Esophagus squamous epithelium (tissue), 5 donors: Measurements from ENCODE around the gene GEMIN4. TPM values are rescaled to one million over a fixed set of nuclear protein-coding genes. Genes with fewer than 3 reads are reported as not detected.

ENCODE experiments used
- DNase-seq: peaks from one replicate; lab custom pipeline; 2025; lab: John Stamatoyannopoulos, UW
- H3K27ac ChIP-seq, 4 donors: fragments of 200-600 bp; sonication (generic); one replicate each; pipeline ENCODE4 v1.5.1; 2016 to 2019; ENCODE audit warnings: mild to moderate bottlenecking in 1 of 4
- H3K27me3 ChIP-seq, 4 donors: fragments of 200-600 bp; sonication (generic); 1 replicate in 3 of 4; 2 replicates in 1 of 4; pipeline versions ENCODE4 v1.5.1 to v1.6.0; 2017 to 2021; ENCODE audit warnings: antibody characterized with exemption in 1 of 4
- H3K36me3 ChIP-seq, 3 donors: fragments of 200-600 bp; sonication (generic); one replicate each; pipeline ENCODE4 v1.5.1; 2016 to 2019
- H3K4me1 ChIP-seq, 3 donors: fragments of 200-600 bp; sonication (generic); one replicate each; pipeline ENCODE4 v1.5.1; 2017 to 2019
- H3K4me3 ChIP-seq, 4 donors: fragments of 200-600 bp; sonication (generic); 1 replicate in 3 of 4; 2 replicates in 1 of 4; pipeline ENCODE4 v1.5.1; 2016 to 2019; ENCODE audit warnings: mild to moderate bottlenecking in 2 of 4, moderate library complexity in 1 of 4
- H3K9me3 ChIP-seq, 3 donors: fragments of 200-600 bp; sonication (generic); one replicate each; pipeline ENCODE4 v1.5.1; 2016 to 2019
- POLR2A ChIP-seq, 4 donors: fragments of 450-650 bp; IDR thresholded peaks; one replicate each; pipeline ENCODE4 v1.6.1; 2017; ENCODE audit warnings: antibody characterized with exemption in 4 of 4, mild to moderate bottlenecking in 4 of 4, moderate library complexity in 3 of 4
- WGBS, 2 donors: methylation state at CpG; one replicate each; pipeline ENCODE4 v1.1.5; 2018; 5-methylcytosine and 5-hydroxymethylcytosine counted together
- intact Hi-C: fragments of 100-400 bp; cut with DNase I; formaldehyde crosslinking; loops from one replicate; pipeline ENCODE4 v1.15.0; 2022
- total RNA-seq, 4 donors: library from RNA; depleted of rRNA; stranded (reverse); fragments of >200 nt; gene quantifications; one replicate each; pipeline ENCODE4 v1.1.0, GENCODE V29; 2016
- TF ChIP-seq, protein P1 (sequence below), 6 experiments: fragments of 450-650 bp in 4 of 6; fragments of 200-600 bp in 2 of 6; sonication (generic) in 2 of 6; IDR thresholded peaks; one replicate each; pipeline ENCODE4 v1.5.1; 2016 to 2019; ENCODE audit warnings: antibody characterized with exemption in 6 of 6, mild to moderate bottlenecking in 4 of 6, moderate library complexity in 4 of 6
- donor health status: DM: yes; HTN: yes; CAD: no.

The GEMIN4 gene
- total RNA-seq, 4 donors from 2014 or later, result 16.6 to 33.0 (median 20.1) TPM

DNA sequence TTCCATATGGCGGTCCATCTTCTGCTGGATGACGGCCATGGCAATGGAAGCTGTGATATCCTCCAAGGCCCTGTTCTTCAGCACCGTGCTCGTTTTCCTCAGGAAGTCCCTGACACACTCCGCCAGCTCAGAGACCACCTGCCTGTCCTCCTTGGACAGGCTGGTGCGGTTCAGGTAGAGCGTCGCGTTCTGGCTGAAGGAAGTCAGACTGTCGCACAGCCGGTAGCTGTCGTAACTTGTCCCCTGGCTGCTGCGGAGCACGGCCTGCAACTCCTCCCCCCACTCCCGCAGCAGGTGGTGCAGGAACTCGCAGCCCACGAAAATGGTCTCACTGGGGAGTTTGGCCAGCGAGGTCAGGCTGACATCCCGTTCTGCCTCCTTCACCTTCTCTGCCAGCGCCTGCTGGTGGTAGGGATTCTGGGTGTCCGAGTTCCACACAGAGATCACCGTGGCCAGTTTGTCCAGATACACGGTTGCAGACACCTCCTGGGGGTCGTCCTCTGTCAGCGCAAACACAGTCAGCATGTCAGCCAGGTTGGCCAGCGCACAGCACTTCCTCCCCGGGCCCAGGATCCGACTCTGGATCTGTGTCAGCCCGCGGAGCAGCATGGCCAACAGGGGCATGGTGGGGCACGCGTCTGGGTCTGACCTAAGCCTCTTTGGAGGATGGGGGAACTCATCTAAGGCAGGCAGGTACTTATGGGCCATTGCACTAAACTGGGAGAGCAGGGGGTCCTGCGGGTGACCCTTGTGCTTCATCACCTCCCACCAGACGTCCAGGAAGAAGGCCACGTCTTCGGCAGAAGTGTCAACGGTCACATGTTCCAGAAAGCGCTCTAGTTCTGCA, 5.1 kb downstream of the GEMIN4 start:
- no peak for DNase-seq
- peaks cover 16 to 65% (median 26%) of the 10 kb centered on the region in 3 donors for H3K36me3 ChIP-seq

DNA sequence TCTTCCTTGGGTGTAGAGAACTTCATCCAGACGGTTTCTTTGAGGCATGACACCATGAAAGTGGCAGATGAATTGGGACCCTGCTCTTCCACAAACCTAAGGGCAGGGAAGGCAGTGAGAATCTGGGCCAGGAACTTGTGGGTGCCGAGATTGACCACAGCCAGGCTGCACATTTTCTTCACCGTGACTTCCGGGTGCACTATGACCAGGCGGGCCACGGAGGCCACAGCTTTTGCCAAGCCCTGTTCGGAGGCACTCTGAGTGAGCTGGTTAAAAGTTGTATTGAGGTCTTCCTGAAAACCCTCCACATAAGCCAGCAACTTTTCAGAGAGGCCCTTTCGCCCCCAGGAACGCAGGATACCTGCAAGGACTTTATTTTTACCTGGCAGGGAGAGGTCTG, 5.9 kb downstream of the GEMIN4 start:
- Histone ChIP-seq H3K27me3 (no peaks in the 10 kb centered on the region), H3K4me1 (peaks cover 8 to 18% (median 9%) of the 10 kb centered on the region in 3 donors), H3K9me3 (no peaks in the 10 kb centered on the region), H3K4me3 (no peak overlapping the region), H3K36me3 (peaks cover 16 to 73% (median 34%) of the 10 kb centered on the region in 3 donors), H3K27ac (no peak overlapping the region)
- no peak for DNase-seq
- intact Hi-C loops, result no loop called here
- TF ChIP-seq, protein P1, sequence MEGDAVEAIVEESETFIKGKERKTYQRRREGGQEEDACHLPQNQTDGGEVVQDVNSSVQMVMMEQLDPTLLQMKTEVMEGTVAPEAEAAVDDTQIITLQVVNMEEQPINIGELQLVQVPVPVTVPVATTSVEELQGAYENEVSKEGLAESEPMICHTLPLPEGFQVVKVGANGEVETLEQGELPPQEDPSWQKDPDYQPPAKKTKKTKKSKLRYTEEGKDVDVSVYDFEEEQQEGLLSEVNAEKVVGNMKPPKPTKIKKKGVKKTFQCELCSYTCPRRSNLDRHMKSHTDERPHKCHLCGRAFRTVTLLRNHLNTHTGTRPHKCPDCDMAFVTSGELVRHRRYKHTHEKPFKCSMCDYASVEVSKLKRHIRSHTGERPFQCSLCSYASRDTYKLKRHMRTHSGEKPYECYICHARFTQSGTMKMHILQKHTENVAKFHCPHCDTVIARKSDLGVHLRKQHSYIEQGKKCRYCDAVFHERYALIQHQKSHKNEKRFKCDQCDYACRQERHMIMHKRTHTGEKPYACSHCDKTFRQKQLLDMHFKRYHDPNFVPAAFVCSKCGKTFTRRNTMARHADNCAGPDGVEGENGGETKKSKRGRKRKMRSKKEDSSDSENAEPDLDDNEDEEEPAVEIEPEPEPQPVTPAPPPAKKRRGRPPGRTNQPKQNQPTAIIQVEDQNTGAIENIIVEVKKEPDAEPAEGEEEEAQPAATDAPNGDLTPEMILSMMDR (IDR thresholded peaks at IDR 0.05), result no peak
- no peak for TF ChIP-seq POLR2A (IDR thresholded peaks at IDR 0.05)
- WGBS, 2 donors, result 80% methylated on average over 2 of the region's 9 CpGs; no CpG with 5 or more reads in 1 of the 2 donors

More for the DNA sequence above, 5.1 kb downstream of the GEMIN4 start:
- no peak overlapping the region for H3K4me3 ChIP-seq
- H3K27me3 ChIP-seq, result no peaks in the 10 kb centered on the region
- no peak overlapping the region for H3K27ac ChIP-seq
- intact Hi-C loops, result no loop called here
- TF ChIP-seq, protein P1 (IDR thresholded peaks at IDR 0.05), result no peak
- TF ChIP-seq POLR2A (IDR thresholded peaks at IDR 0.05), result no peak
- 83 to 86% methylated on average over 23 to 27 of the region's 38 CpGs for WGBS, 2 donors
- H3K4me1 ChIP-seq, result peaks cover 10 to 25% (median 13%) of the 10 kb centered on the region in 3 donors
- H3K9me3 ChIP-seq, result no peaks in the 10 kb centered on the region

DNA sequence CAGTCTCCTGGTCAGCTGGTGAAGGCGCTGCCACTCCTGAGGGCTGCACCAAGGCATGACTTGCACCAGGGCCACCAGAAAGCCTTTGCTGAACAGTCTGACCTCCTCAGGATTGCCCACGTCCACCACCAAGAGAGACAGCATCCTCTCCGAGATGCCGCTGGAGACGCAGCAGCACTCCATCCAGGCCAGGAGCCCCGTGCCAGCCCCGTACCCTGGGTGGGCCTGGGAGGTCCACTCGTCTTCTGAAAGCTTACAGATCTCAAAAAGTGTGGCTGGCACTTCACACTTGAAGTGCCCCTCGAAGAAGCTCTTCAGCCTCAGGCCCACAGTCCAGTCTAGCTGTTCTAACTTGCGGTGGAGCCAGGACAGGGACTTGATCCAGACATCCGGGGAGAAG, 6.7 kb downstream of the GEMIN4 start:
- no peak overlapping the region for H3K4me3 ChIP-seq
- no peak for DNase-seq
- H3K27ac ChIP-seq, result no peak overlapping the region
- 89 to 92% methylated on average over 3 to 9 of the region's 11 CpGs for WGBS, 2 donors
- H3K27me3 ChIP-seq, result no peaks in the 10 kb centered on the region
- TF ChIP-seq, protein P1 (IDR thresholded peaks at IDR 0.05), result no peak
- TF ChIP-seq POLR2A (IDR thresholded peaks at IDR 0.05), result no peak
- H3K4me1 ChIP-seq, result peaks cover 0 to 10% (median 1%) of the 10 kb centered on the region in 3 donors
- H3K36me3 ChIP-seq, result peaks cover 16 to 81% (median 36%) of the 10 kb centered on the region in 3 donors
- H3K9me3 ChIP-seq, result no peaks in the 10 kb centered on the region
- intact Hi-C loops, result no loop called here

DNA sequence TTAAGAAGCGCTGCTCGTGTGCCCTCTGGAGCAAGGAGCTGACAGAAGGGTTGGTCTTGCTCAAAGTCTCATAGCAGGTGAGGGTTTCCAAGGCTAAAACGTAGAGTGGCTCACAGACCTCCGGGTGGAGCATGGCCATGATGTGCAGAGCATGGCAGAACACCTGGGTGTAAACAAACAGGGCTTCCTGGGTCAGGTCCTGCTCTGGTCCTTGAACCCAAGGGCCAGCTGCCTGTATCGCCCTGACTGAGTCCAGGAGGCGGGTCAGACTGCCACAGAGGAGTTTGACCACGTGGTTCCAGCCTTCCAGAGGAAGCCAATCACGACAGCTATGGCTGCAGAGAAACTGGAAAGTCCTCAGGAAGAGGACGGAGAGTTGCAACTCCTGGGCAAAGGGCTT, 7.1 kb downstream of the GEMIN4 start:
- H3K36me3 ChIP-seq, result peaks cover 16 to 85% (median 40%) of the 10 kb centered on the region in 3 donors
- intact Hi-C loops, result no loop called here
- H3K4me1 ChIP-seq, result peaks cover 0 to 5% (median 0%) of the 10 kb centered on the region in 3 donors
- TF ChIP-seq, protein P1 (IDR thresholded peaks at IDR 0.05), result no peak
- no peak for TF ChIP-seq POLR2A (IDR thresholded peaks at IDR 0.05)
- H3K4me3 ChIP-seq, result no peak overlapping the region
- H3K9me3 ChIP-seq, result no peaks in the 10 kb centered on the region
- 77 to 82% methylated on average over 3 of the region's 9 CpGs for WGBS, 2 donors
- H3K27me3 ChIP-seq, result no peaks in the 10 kb centered on the region
- no peak for DNase-seq
- H3K27ac ChIP-seq, result no peak overlapping the region

DNA sequence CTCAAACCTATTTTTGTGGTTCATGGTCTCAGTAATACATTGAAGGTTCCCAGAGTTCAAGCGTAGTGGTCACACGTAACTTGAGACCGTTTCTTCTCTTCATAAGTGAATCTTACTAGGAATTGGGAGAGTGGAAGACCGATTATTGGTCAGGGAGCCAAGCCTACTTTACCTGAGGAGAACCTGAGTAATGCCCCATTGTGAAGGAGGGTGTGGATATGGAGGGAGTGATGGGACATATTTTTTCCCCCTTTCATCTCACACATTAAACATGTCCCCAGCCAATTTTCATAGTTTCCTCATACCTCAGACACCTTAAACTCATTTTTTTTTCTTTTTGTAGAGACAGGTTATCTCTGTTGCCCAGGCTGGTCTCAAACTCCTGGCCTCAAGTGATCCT, 8.9 kb downstream of the GEMIN4 start:
- DNase-seq, result no peak
- Histone ChIP-seq H3K36me3 (peaks cover 16 to 100% (median 46%) of the 10 kb centered on the region in 3 donors), H3K27ac (no peak overlapping the region), H3K4me1 (no peaks in the 10 kb centered on the region), H3K27me3 (no peaks in the 10 kb centered on the region), H3K4me3 (no peak overlapping the region), H3K9me3 (no peaks in the 10 kb centered on the region)
- 88 to 91% methylated on average over 4 of the region's 4 CpGs for WGBS, 2 donors
- intact Hi-C loops, result no loop called here
- TF ChIP-seq POLR2A (IDR thresholded peaks at IDR 0.05), result no peak
- TF ChIP-seq, protein P1 (IDR thresholded peaks at IDR 0.05), result no peak
